M059J (cell line): Measurements from ENCODE around the gene OR1D5. TPM values are rescaled to one million over a fixed set of nuclear protein-coding genes. Genes with fewer than 3 reads are reported as not detected.

Experiments
- total RNA-seq: library from RNA; depleted of rRNA; stranded (reverse); fragments of >200 nt; shearing (Covaris generic); gene quantifications from 2 replicates; pipeline ENCODE4 v1.2.3, GENCODE V29; 2014; rRNA removed

The OR1D5 gene
- total RNA-seq, 1 experiment from 2014 or later = not detected

Other genes with a start within 250 kb of the OR1D5 start
- not detected in 2 replicates for gene OR1D2, start 40.8 kb upstream of the OR1D5 start, total RNA-seq
- gene OR1G1, start 63.9 kb upstream of the OR1D5 start, total RNA-seq = not detected in 2 replicates
- gene OR1A2, start 133.9 kb upstream of the OR1D5 start, total RNA-seq = not detected in 2 replicates
- not detected in 2 replicates for gene OR1A1, start 144.1 kb upstream of the OR1D5 start, total RNA-seq
- not detected in 2 replicates for gene OR3A1, start 234.8 kb upstream of the OR1D5 start, total RNA-seq